ENCODE results near the gene AQP2. TPM values are rescaled to one million over a fixed set of nuclear protein-coding genes. Genes with fewer than 3 reads are reported as not detected.

The AQP2 gene
- total RNA-seq (2014; rRNA removed; shearing (Covaris generic)), result 0.07 TPM in 1 of 2 replicates, not detected in the other
- polyA plus RNA-seq (2016; fragmentation: Nextera tagmentation; extraction: Ambion mirVana), result not detected in 2 replicates
- long read RNA-seq, result 0 reads

GRCh38 chr12:49950273-49951251 lies at the start of gene AQP2:
TSS of gene AQP2 (plus strand) at chr12:49950737. CDS start at chr12:49950831, 94 bp downstream.
- peaks cover 13% of the 10 kb centered on the region for H3K27me3 ChIP-seq (ENCODE audit: insufficient read depth)
- no peaks in the 10 kb centered on the region for H3K9me3 Mint-ChIP-seq
- ATAC-seq, result no peak

More at GRCh38 chr12:49950273-49951251, at the start of gene AQP2:
- no peak within 1 kb of the TSS for H3K4me3 Mint-ChIP-seq
- H3K4me1 ChIP-seq (ENCODE audit: insufficient read depth), result peaks cover 30% of the 10 kb centered on the region
- H4K20me1 ChIP-seq (replicated peaks; ENCODE audit: insufficient read depth), result no peaks in the 10 kb centered on the region
- no peak within 1 kb of the TSS for H3K4me3 ChIP-seq
- H3K4me2 ChIP-seq, result no peak within 1 kb of the TSS
- no peak within 1 kb of the TSS for H3K27ac ChIP-seq (ENCODE audit: low read depth)
- no peak within 1 kb of the TSS for H3K27ac Mint-ChIP-seq
- TF ChIP-seq ZNF114 (CRISPR knock-in tag; IDR thresholded peaks at IDR 0.05), result no peak
- no peak for TF ChIP-seq STAT1 (IDR thresholded peaks at IDR 0.05; ENCODE audit: unreplicated experiment)
- no peak for TF ChIP-seq JUNB (IDR thresholded peaks at IDR 0.05; ENCODE audit: unreplicated experiment)
- TF ChIP-seq EZH2 (IDR thresholded peaks at IDR 0.05; ENCODE audit: low read depth, unreplicated experiment), result no peak
- TF ChIP-seq ETS1 (IDR thresholded peaks at IDR 0.05), result no peak
- no peak for TF ChIP-seq EZH2phosphoT487 (IDR thresholded peaks at IDR 0.05; ENCODE audit: unreplicated experiment)
- TF ChIP-seq CREB1 (CRISPR knock-in tag; IDR thresholded peaks at IDR 0.05; ENCODE audit: low read depth), result no peak
- no peak for TF ChIP-seq ZNF462 (CRISPR knock-in tag; IDR thresholded peaks at IDR 0.05)
- TF ChIP-seq POLR2AphosphoS5 (IDR thresholded peaks at IDR 0.05; ENCODE audit: low read depth), result no peak
- H3K4me1 Mint-ChIP-seq, result peaks cover 24% of the 10 kb centered on the region
- H3K79me2 ChIP-seq (replicated peaks; ENCODE audit: insufficient read depth), result no peaks in the 10 kb centered on the region
- H3K36me3 Mint-ChIP-seq (ENCODE audit: low read depth), result no peaks in the 10 kb centered on the region
- no peaks in the 10 kb centered on the region for H3K9me2 ChIP-seq (ENCODE audit: insufficient read depth)
- no peak within 1 kb of the TSS; the same call in 1 of the 2 replicates for H2AFZ ChIP-seq
- H3F3A ChIP-seq (replicated peaks; ENCODE audit: low read depth), result no peaks in the 10 kb centered on the region
- no peak for DNase-seq (ENCODE audit: low spot score)
- H3K27me3 Mint-ChIP-seq (ENCODE audit: insufficient read depth, low read depth, poor library complexity), result peaks cover 8% of the 10 kb centered on the region
- H3K36me3 ChIP-seq (ENCODE audit: insufficient read depth), result no peaks in the 10 kb centered on the region

Measured in GM23338 (cell line).